ENCODE data around the gene GSTM4. TPM values are rescaled to one million over a fixed set of nuclear protein-coding genes. Genes with fewer than 3 reads are reported as not detected.

GSTM4 gene
- total and polyA plus RNA-seq, 2 of the 8 experiments (the other 6 are each of a cell fraction or from before 2014, with no cell fraction given): 11.3 to 31.4 TPM

DNA sequence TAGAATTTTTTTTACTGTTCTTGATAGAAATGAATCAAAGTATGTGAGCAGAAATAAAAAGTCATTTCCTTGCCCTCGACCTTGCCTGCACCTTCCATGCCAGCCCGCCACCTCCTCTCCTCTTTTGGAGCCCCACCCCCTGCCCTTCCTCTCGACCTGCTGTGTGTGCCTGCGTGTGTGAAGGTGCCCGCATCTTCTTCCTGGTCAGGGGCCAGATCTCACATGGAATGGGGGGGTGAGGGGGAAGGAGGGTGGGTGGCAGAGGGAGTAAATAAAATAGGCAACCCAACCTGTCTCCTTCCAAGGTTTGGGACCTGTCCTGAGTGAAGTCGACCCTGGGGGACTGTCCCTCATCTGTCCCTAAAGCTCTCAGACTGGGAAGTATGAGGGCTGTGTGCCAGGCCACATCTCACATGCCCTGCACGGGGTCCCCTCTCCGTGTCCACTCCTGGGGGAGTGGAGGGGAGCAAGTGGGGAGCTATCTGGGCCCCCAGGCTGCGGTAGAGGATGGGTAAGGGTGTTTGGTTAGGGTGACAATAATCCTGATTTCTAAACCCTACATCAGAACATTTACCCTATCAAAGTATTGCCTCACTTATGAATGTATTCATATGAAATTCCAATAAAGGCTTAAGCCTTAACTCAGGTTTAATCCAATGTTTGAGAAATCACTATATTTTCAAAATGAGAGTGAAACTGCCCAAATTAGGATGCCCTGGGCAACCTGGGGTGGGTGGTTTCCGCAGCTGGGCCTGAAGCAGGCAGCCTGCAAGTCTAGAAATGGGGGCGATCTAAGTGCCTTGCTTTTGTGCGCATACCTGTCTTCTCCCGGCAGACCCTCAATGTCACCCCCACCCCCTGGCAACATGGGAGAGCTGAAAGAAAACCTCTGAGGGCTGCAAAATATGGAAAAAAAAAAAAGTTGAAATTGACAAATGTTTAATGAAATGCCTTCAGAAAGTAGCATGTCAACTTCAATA lies 20.8 kb upstream of the GSTM4 start (continued):
- TF ChIP-seq SIN3A (conservative IDR thresholded peaks at IDR 0.05 in 1 of 2, IDR thresholded peaks at IDR 0.05 in 1 of 2; ENCODE audit: low read depth in 1 of 2, low read length in 2 of 2): no peak
- no peak for TF ChIP-seq CBX8 (IDR thresholded peaks at IDR 0.05; ENCODE audit: borderline replicate concordance, low read depth, low read length)
- TF ChIP-seq, protein P1, sequence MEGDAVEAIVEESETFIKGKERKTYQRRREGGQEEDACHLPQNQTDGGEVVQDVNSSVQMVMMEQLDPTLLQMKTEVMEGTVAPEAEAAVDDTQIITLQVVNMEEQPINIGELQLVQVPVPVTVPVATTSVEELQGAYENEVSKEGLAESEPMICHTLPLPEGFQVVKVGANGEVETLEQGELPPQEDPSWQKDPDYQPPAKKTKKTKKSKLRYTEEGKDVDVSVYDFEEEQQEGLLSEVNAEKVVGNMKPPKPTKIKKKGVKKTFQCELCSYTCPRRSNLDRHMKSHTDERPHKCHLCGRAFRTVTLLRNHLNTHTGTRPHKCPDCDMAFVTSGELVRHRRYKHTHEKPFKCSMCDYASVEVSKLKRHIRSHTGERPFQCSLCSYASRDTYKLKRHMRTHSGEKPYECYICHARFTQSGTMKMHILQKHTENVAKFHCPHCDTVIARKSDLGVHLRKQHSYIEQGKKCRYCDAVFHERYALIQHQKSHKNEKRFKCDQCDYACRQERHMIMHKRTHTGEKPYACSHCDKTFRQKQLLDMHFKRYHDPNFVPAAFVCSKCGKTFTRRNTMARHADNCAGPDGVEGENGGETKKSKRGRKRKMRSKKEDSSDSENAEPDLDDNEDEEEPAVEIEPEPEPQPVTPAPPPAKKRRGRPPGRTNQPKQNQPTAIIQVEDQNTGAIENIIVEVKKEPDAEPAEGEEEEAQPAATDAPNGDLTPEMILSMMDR (IDR thresholded peaks at IDR 0.05; ENCODE audit: control extremely low read depth in 1 of 3, insufficient read depth in 1 of 3, low read depth in 1 of 3, low read length in 3 of 3): no peak
- no peak for TF ChIP-seq TAF7 (optimal IDR thresholded peaks at IDR 0.05; ENCODE audit: borderline replicate concordance, low read depth, low read length)
- TF ChIP-seq PHF8 (conservative IDR thresholded peaks at IDR 0.05; ENCODE audit: low read depth, low read length): no peak
- no peak for TF ChIP-seq TEAD4 (IDR thresholded peaks at IDR 0.05; ENCODE audit: low read depth, low read length)
- no peak for TF ChIP-seq TAF1 (IDR thresholded peaks at IDR 0.05; ENCODE audit: low read depth, low read length)
- no peak for TF ChIP-seq RXRA (IDR thresholded peaks at IDR 0.05; ENCODE audit: insufficient read depth, low read depth, low read length)
- no peak for TF ChIP-seq CHD1 (IDR thresholded peaks at IDR 0.05; ENCODE audit: low read depth, low read length)
- TF ChIP-seq, protein P2, sequence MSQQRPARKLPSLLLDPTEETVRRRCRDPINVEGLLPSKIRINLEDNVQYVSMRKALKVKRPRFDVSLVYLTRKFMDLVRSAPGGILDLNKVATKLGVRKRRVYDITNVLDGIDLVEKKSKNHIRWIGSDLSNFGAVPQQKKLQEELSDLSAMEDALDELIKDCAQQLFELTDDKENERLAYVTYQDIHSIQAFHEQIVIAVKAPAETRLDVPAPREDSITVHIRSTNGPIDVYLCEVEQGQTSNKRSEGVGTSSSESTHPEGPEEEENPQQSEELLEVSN (IDR thresholded peaks at IDR 0.05): no peak
